IPS DF 6.9 (cell line): ENCODE results near the gene GGA1.

ENCODE experiments used
- DNase-seq: peaks from one replicate; pipeline ENCODE4 v3.0.0-alpha.2; 2013; ENCODE audit warnings: low read depth, low spot score
- H3K27ac ChIP-seq: one replicate; pipeline ENCODE4 v1.5.1; 2013; ENCODE audit warnings: low read length, control low read depth
- H3K27me3 ChIP-seq: 2 replicates; pipeline ENCODE4 v1.6.1; 2013; ENCODE audit warnings: mild to moderate bottlenecking, low read length; ENCODE audit not compliant: control insufficient read depth, insufficient read depth
- H3K36me3 ChIP-seq: 2 replicates; pipeline ENCODE4 v1.6.1; 2013; ENCODE audit warnings: low read length; ENCODE audit not compliant: control insufficient read depth, insufficient read depth
- H3K4me1 ChIP-seq: 2 replicates; pipeline ENCODE4 v1.6.1; 2013; ENCODE audit warnings: low read length; ENCODE audit not compliant: control insufficient read depth, insufficient read depth
- H3K4me3 ChIP-seq: 2 replicates; pipeline ENCODE4 v1.5.1; 2013; ENCODE audit warnings: mild to moderate bottlenecking, low read length
- H3K9me3 ChIP-seq: 2 replicates; pipeline ENCODE4 v1.6.1; 2013; ENCODE audit warnings: low read length, inconsistent platforms; ENCODE audit not compliant: control insufficient read depth, insufficient read depth
- WGBS: extraction: QIAGEN DNeasy Blood & Tissue Kit; methylation state at CpG from one replicate; pipeline ENCODE4 v1.1.7; 2013; ENCODE audit warnings: mixed read lengths, missing lambda C conversion rate; ENCODE audit not compliant: insufficient read length, insufficient coverage; 5-methylcytosine and 5-hydroxymethylcytosine counted together

Gene GGA1, protein sequence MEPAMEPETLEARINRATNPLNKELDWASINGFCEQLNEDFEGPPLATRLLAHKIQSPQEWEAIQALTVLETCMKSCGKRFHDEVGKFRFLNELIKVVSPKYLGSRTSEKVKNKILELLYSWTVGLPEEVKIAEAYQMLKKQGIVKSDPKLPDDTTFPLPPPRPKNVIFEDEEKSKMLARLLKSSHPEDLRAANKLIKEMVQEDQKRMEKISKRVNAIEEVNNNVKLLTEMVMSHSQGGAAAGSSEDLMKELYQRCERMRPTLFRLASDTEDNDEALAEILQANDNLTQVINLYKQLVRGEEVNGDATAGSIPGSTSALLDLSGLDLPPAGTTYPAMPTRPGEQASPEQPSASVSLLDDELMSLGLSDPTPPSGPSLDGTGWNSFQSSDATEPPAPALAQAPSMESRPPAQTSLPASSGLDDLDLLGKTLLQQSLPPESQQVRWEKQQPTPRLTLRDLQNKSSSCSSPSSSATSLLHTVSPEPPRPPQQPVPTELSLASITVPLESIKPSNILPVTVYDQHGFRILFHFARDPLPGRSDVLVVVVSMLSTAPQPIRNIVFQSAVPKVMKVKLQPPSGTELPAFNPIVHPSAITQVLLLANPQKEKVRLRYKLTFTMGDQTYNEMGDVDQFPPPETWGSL

GRCh38 chr22:37608477-37609239 lies at the start of gene GGA1:
GGA1 (plus strand) TSS chr22:37608834; CDS start chr22:37608861, 27 bp downstream.
- Histone ChIP-seq H3K4me1 (no peaks in the 10 kb centered on the region), H3K27ac (no peak within 1 kb of the TSS), H3K9me3 (no peaks in the 10 kb centered on the region), H3K4me3 (peak within 1 kb of the TSS; percentile 85), H3K36me3 (no peaks in the 10 kb centered on the region), H3K27me3 (no peaks in the 10 kb centered on the region)
- DNase-seq: peak; percentile 73
- WGBS: no CpG with 5 or more reads among the region's 82 CpGs

- Histone ChIP-seq H3K27ac (no peak overlapping the region), H3K36me3 (no peaks in the 10 kb centered on the region), H3K4me1 (peaks cover 17% of the 10 kb centered on the region), H3K9me3 (no peaks in the 10 kb centered on the region), H3K4me3 (no peak overlapping the region; the same call in 1 of the 2 replicates), H3K27me3 (peaks cover 8% of the 10 kb centered on the region; the same call in 1 of the 2 replicates)
- no peak for DNase-seq
- WGBS: no CpG with 5 or more reads among the region's 6 CpGs
Observed at GRCh38 chr22:37559521-37559900, 49.1 kb upstream of the GGA1 start.

DNA sequence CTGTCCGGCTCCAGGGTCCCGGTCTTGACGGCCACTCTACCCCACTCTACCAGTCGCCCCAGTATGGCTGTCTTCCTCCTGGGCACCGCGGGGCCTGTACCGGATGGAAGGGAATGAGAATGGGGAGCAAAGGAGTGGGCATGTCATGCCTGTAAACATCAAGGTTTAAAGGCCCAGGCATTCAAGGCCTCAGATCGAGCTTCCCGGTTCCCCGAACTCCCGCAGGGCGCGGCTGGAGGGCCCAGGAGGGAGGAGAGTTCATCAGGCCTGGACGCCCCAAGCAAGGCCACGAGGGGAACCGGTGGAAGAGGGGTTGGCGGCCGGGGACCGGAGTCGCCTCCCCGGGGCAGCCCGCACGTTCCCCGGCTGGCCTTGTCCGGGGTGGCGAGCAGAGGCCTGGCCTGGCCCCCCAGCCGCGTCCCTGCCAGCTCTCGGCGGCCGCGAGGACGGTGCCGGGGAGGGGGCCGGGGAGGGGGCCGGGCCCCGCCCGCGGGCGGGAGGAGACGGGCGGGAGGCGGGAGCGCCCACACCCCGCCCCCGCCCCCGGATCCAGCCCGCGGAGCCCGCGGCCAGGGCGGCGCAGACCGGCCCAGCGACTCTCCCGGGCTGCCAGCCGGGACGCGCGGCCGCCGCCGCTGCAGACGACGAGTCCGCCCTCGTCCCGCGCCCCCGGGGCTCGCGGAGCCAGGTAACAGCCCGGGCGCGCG lies 48.6 kb upstream of the GGA1 start, which contains the start of gene CDC42EP1:
TSS of gene CDC42EP1 (plus strand) at position 580 of the 707 bp plus-strand sequence. CDS start 5,870 bp downstream, outside the sequence.
- H3K27me3 ChIP-seq: peaks cover 8% of the 10 kb centered on the region; the same call in 1 of the 2 replicates
- H3K9me3 ChIP-seq: no peaks in the 10 kb centered on the region
- peak within 1 kb of the TSS; percentile 31; the same call in 1 of the 2 replicates for H3K4me3 ChIP-seq
- no peaks in the 10 kb centered on the region for H3K36me3 ChIP-seq
- H3K4me1 ChIP-seq: peaks cover 17% of the 10 kb centered on the region
- DNase-seq: no peak
- no CpG with 5 or more reads among the region's 76 CpGs for WGBS
- H3K27ac ChIP-seq: no peak within 1 kb of the TSS

- WGBS: no CpG with 5 or more reads among the region's 72 CpGs
- Histone ChIP-seq H3K27me3 (peaks cover 8% of the 10 kb centered on the region; the same call in 1 of the 2 replicates), H3K4me3 (peak overlapping the region; percentile 31; the same call in 1 of the 2 replicates), H3K9me3 (no peaks in the 10 kb centered on the region), H3K4me1 (peaks cover 15% of the 10 kb centered on the region), H3K27ac (no peak overlapping the region), H3K36me3 (no peaks in the 10 kb centered on the region)
- DNase-seq: no peak
Observed at GRCh38 chr22:37560608-37561211, 47.9 kb upstream of the GGA1 start.

GRCh38 chr22:37561212-37562048 lies 47.2 kb upstream of the GGA1 start:
- H3K27ac ChIP-seq: no peak overlapping the region
- H3K4me3 ChIP-seq: peak overlapping the region; percentile 31; the same call in 1 of the 2 replicates
- peaks cover 8% of the 10 kb centered on the region; the same call in 1 of the 2 replicates for H3K27me3 ChIP-seq
- H3K4me1 ChIP-seq: peaks cover 11% of the 10 kb centered on the region
- no peaks in the 10 kb centered on the region for H3K36me3 ChIP-seq
- no CpG with 5 or more reads among the region's 56 CpGs for WGBS
- H3K9me3 ChIP-seq: no peaks in the 10 kb centered on the region
- DNase-seq: no peak

- Histone ChIP-seq H3K27ac (no peak overlapping the region), H3K9me3 (no peaks in the 10 kb centered on the region), H3K36me3 (no peaks in the 10 kb centered on the region), H3K4me3 (no peak overlapping the region), H3K4me1 (peaks cover 7% of the 10 kb centered on the region), H3K27me3 (peaks cover 8% of the 10 kb centered on the region; the same call in 1 of the 2 replicates)
- no CpG with 5 or more reads among the region's 14 CpGs for WGBS
- no peak for DNase-seq
Observed at GRCh38 chr22:37562049-37562875, 46.4 kb upstream of the GGA1 start.

- Histone ChIP-seq H3K36me3 (no peaks in the 10 kb centered on the region), H3K27ac (no peak overlapping the region), H3K4me1 (peaks cover 7% of the 10 kb centered on the region), H3K27me3 (peaks cover 8% of the 10 kb centered on the region; the same call in 1 of the 2 replicates), H3K4me3 (no peak overlapping the region), H3K9me3 (no peaks in the 10 kb centered on the region)
- WGBS: no CpG with 5 or more reads among the region's 14 CpGs
- no peak for DNase-seq
Observed at GRCh38 chr22:37563153-37564081, 45.2 kb upstream of the GGA1 start.

GRCh38 chr22:37564111-37564711 lies 44.4 kb upstream of the GGA1 start:
- Histone ChIP-seq H3K27ac (no peak overlapping the region), H3K27me3 (peaks cover 6% of the 10 kb centered on the region; the same call in 1 of the 2 replicates), H3K4me1 (peaks cover 6% of the 10 kb centered on the region), H3K36me3 (no peaks in the 10 kb centered on the region), H3K4me3 (no peak overlapping the region), H3K9me3 (no peaks in the 10 kb centered on the region)
- no peak for DNase-seq
- WGBS: no CpG with 5 or more reads among the region's 7 CpGs
